K562 (cell line): ENCODE results near the gene SLX4IP.

Experiments
- CBX5 ChIP-seq: IDR thresholded peaks from 2 replicates; pipeline ENCODE4 v1.6.1; 2014; ENCODE audit warnings: low read depth, borderline replicate concordance
- EGR1 ChIP-seq: fragments of 450-650 bp; conservative IDR thresholded peaks from 2 replicates; pipeline ENCODE4 v1.6.1; 2017; ENCODE audit warnings: mild to moderate bottlenecking
- MAZ ChIP-seq, 2 experiments: fragments of 450-650 bp in 1 of 2; sonication (generic) in 1 of 2; formaldehyde crosslinking; IDR thresholded peaks in 1 of 2; conservative IDR thresholded peaks in 1 of 2; 2 replicates each; pipeline versions ENCODE4 v1.4.0 to v1.5.0; 2020; ENCODE audit warnings: mild to moderate bottlenecking in 1 of 2, missing genetic modification reagents in 1 of 2
- TFAM ChIP-seq: fragments of 250-450 bp; sonication (Bioruptor Pico); conservative IDR thresholded peaks from 2 replicates; pipeline ENCODE4 v1.5.0; 2021; ENCODE audit warnings: mild to moderate bottlenecking, moderate library complexity
- TF ChIP-seq, protein P1 (sequence below): sonication (generic); formaldehyde crosslinking; IDR thresholded peaks from 2 replicates; pipeline ENCODE4 v1.8.0; 2023; ENCODE audit warnings: missing genetic modification reagents, mild to moderate bottlenecking, borderline replicate concordance

GRCh38 chr20:10554285-10554684 lies 119.2 kb downstream of the SLX4IP start:
- TF ChIP-seq EGR1 (no peak), TFAM (CRISPR knock-in tag) (no peak), CBX5 (no peak), MAZ (CRISPR knock-in tag; conservative IDR thresholded peaks at IDR 0.05 in 1 of 2, IDR thresholded peaks at IDR 0.05 in 1 of 2) (no peak)
- TF ChIP-seq, protein P1, sequence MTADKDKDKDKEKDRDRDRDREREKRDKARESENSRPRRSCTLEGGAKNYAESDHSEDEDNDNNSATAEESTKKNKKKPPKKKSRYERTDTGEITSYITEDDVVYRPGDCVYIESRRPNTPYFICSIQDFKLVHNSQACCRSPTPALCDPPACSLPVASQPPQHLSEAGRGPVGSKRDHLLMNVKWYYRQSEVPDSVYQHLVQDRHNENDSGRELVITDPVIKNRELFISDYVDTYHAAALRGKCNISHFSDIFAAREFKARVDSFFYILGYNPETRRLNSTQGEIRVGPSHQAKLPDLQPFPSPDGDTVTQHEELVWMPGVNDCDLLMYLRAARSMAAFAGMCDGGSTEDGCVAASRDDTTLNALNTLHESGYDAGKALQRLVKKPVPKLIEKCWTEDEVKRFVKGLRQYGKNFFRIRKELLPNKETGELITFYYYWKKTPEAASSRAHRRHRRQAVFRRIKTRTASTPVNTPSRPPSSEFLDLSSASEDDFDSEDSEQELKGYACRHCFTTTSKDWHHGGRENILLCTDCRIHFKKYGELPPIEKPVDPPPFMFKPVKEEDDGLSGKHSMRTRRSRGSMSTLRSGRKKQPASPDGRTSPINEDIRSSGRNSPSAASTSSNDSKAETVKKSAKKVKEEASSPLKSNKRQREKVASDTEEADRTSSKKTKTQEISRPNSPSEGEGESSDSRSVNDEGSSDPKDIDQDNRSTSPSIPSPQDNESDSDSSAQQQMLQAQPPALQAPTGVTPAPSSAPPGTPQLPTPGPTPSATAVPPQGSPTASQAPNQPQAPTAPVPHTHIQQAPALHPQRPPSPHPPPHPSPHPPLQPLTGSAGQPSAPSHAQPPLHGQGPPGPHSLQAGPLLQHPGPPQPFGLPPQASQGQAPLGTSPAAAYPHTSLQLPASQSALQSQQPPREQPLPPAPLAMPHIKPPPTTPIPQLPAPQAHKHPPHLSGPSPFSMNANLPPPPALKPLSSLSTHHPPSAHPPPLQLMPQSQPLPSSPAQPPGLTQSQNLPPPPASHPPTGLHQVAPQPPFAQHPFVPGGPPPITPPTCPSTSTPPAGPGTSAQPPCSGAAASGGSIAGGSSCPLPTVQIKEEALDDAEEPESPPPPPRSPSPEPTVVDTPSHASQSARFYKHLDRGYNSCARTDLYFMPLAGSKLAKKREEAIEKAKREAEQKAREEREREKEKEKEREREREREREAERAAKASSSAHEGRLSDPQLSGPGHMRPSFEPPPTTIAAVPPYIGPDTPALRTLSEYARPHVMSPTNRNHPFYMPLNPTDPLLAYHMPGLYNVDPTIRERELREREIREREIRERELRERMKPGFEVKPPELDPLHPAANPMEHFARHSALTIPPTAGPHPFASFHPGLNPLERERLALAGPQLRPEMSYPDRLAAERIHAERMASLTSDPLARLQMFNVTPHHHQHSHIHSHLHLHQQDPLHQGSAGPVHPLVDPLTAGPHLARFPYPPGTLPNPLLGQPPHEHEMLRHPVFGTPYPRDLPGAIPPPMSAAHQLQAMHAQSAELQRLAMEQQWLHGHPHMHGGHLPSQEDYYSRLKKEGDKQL, result no peak
